D721Med (cell line): ENCODE data around the gene EPHA10.

Experiments
- DNase-seq: peaks from one replicate; pipeline ENCODE4 v3.0.0; 2011; ENCODE audit warnings: low spot score; ENCODE audit not compliant: insufficient read length
- FAIRE-seq: peaks from 2 replicates; lab custom pipeline; 2011; peaks lifted over from hg19 to GRCh38; lab: Jason Lieb, UNC
- TF ChIP-seq, protein P1 (sequence below): IDR thresholded peaks from 2 replicates; pipeline ENCODE4 v1.5.1; 2012; ENCODE audit warnings: mild to moderate bottlenecking, control low read depth; ENCODE audit not compliant: insufficient read depth; ENCODE audit errors: missing control alignments

Gene EPHA10

DNA sequence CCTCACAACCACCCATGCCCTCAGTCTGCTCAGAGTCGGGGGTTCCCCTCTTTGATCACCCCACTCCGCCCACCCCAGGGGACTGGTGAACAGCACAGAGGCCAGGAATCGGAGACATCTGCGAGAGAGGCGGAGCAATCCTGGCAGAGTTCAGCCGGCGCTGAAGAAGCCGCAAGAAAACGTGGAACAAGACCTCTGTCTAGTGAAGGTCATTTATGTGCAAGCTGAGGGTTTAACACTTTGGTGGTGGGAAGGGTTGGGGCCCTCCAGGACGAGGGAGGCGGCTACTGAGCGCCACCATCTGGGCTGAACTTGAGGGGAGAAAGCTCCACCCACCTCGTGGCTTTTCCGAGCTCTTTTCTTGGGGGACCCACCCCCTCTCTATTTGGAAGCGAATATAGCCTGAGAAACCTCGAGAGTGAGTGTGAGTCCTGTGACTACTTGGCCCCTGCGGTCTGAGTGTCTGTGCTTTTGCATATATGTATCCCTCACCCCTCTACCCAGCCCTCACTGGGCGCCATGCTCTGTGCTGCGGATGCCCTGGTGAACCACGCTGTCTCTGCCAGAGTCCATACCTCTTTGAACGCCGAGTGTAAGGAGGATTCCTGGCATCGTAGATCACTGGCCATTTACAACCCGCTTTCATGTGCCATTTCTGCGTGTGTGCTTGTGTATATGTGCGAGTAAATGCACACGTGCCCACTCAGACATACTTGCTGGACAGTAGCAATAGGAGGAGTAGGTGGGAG lies 1.2 kb upstream of the EPHA10 start:
- FAIRE-seq: no peak
- TF ChIP-seq, protein P1, sequence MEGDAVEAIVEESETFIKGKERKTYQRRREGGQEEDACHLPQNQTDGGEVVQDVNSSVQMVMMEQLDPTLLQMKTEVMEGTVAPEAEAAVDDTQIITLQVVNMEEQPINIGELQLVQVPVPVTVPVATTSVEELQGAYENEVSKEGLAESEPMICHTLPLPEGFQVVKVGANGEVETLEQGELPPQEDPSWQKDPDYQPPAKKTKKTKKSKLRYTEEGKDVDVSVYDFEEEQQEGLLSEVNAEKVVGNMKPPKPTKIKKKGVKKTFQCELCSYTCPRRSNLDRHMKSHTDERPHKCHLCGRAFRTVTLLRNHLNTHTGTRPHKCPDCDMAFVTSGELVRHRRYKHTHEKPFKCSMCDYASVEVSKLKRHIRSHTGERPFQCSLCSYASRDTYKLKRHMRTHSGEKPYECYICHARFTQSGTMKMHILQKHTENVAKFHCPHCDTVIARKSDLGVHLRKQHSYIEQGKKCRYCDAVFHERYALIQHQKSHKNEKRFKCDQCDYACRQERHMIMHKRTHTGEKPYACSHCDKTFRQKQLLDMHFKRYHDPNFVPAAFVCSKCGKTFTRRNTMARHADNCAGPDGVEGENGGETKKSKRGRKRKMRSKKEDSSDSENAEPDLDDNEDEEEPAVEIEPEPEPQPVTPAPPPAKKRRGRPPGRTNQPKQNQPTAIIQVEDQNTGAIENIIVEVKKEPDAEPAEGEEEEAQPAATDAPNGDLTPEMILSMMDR: peak; percentile 43
- no peak for DNase-seq

DNA sequence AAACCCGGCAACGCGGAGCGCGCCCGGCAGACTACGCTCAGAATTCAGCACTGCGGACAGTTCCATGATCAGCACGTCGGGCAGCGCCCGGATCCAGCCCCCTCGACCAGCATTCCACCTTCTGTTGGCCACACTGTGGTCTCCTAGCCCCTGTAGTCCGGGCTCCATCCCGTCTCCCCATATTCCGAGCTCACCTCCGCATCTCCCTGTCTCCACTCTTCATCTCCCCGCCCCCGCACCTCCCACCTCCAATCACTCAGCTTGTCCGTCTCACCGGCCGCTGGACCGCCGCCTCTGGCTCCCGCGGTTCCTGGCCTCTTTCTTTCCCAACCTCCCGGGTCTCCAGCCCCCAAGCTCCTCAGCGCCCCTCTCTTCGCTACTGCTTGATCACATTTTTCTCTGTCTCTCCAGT lies 500 bp downstream of the EPHA10 start:
- FAIRE-seq (no peak), DNase-seq (no peak)
- TF ChIP-seq, protein P1: no peak

DNA sequence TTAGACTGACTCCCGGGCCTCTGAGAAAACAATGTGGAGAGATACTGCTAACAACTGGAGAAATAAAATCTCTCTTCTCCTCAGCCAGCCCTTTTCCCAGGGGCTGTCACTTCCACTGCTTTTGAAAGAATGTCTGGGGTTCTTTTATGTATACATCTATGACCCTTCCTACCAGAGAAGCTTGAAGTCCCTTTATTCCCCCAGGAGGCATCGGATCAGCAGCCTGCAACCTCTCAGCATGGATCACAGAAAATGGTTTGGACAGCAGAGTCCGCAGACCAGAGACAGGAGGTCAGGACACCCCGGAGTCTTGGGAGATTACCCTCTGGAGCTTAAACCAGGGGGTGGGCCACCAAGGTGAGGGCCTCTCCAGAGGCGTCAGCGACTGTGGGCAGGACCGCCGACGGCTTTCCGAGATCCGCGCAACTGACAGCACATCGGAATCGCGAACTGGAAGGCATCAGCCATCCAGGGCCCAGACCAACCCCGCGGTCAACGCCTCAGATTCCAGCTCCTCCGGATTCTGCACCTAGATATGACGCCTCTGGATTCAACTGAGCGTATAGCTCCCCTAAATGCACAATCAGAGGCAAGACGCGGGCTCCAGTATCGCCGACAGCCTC lies 1.0 kb downstream of the EPHA10 start:
- no peak for DNase-seq
- TF ChIP-seq, protein P1: no peak
- FAIRE-seq: no peak

DNA sequence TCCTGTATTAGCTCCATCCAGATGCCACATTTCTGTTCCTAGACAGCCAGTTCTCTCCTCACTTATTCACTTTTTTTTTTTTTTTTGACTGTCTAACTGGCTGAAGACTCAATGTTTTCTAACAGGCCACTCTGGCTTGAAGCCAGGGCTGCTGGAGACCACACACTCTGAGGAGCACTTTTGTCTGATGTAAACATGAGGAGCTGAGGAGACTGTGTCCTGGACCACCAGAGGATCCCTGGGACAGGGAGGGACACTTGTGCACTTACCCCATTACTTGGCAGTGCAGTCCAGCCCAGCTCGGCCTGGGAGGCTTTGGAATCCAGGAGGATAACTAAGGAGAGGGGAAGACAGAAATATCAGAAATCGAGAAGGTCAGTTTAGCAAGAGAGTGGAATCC lies 2.4 kb downstream of the EPHA10 start:
- no peak for DNase-seq
- TF ChIP-seq, protein P1: no peak
- FAIRE-seq: no peak

DNA sequence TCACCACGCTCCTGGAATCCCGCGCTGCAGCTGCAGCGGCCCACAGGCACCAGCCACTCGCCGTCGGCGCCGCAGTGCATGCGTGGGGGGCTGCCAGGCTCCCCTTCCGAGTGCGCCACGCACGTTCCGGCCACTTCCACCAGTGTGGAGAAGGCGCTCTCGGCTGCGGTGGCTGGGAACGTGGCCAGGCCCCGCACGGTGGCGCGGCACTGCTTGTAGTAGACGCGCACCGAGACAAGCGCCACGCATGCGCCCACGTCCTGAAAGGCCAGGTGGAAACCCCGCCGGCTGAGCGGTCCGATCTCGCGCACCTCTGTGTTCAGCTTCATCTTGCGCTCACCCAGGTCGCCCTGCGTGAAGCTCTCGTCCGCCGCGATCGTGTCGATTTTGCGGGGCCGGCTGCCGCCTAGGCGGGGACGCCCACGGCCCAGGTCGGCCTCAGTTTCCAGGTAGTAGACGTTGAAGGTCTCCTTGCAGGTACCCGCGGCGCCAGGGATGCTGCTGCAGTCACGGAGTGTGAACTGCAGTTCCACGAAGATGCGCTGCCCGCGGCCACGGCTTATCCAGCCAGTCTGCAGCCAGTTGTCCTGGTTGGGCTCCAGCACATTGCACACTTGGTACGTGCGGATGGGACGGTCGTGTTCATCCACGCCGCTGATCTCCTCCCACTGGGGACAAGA lies 3.4 kb downstream of the EPHA10 start:
- DNase-seq (no peak), FAIRE-seq (no peak)
- TF ChIP-seq, protein P1: no peak

DNA sequence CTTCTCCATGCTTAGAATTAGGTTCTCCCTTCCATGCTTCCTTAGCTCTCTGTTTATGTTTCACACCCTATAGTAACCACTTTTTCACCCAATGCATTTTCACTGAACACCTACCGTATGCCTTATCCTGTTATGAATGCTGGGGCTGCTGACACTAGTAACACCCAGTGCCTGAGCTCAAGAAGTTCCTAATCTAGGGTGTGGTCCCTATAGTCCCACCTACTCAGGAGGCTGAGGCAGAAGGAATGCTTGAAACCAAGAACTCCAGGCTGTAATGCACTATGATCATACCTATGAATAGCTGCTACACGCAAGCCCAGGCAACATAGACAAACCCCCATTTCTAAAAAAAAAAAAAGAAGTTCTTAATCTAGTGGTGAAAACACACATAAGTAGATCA lies 5.5 kb downstream of the EPHA10 start:
- TF ChIP-seq, protein P1: no peak
- no peak for FAIRE-seq
- DNase-seq: no peak
